Stomach (tissue), 4 donors: ENCODE results near the gene MT1G.

Experiments used
- CTCF ChIP-seq, 7 experiments: fragments of 450-650 bp in 4 of 7; fragments of 200-600 bp in 3 of 7; sonication (generic) in 3 of 7; IDR thresholded peaks; one replicate each; pipeline ENCODE4 v1.5.1; 2016 to 2019; ENCODE audit warnings: antibody characterized with exemption in 7 of 7, control low read depth in 2 of 7, mild to moderate bottlenecking in 1 of 7
- EP300 ChIP-seq: sonication (generic); formaldehyde crosslinking; IDR thresholded peaks from one replicate; pipeline ENCODE4 v1.6.1; 2017; ENCODE audit warnings: antibody characterized with exemption
- POLR2A ChIP-seq, 4 donors: fragments of 450-650 bp; IDR thresholded peaks; one replicate each; pipeline ENCODE4 v1.6.1; 2016; ENCODE audit warnings: antibody characterized with exemption in 4 of 4, control low read depth in 2 of 4, mild to moderate bottlenecking in 1 of 4, moderate library complexity in 1 of 4
- POLR2AphosphoS5 ChIP-seq, 3 donors: sonication (generic); formaldehyde crosslinking; IDR thresholded peaks; one replicate each; pipeline ENCODE4 v1.6.1; 2016; ENCODE audit warnings: antibody characterized with exemption in 3 of 3

DNA sequence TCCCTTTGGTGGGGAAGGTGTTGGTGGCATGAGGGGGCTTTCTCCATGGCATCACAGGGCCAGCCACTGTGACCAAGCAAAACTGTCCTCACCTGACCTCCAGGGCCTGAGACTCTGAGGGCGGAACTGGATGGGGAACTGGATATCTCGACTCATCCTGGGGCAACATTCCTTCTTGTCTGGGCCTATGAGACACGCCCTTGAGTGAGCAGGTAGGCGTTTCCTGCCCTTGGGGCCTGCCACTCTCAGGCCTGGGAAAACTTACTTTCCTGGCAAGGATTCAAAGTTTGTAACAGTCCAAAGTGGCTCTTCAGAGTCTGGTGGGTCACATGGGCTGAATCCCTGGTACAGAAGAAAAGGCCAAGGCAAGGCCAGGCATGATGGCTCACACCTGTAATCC, 24.0 kb upstream of the MT1G start:
- TF ChIP-seq CTCF (IDR thresholded peaks at IDR 0.05) (no peak), POLR2A (IDR thresholded peaks at IDR 0.05) (no peak), EP300 (no peak), POLR2AphosphoS5 (IDR thresholded peaks at IDR 0.05) (no peak)
